Vagina (tissue), 2 donors: ENCODE measurements around the gene NINJ2.

ENCODE experiments used
- POLR2A ChIP-seq, 2 donors: fragments of 450-650 bp; IDR thresholded peaks; one replicate each; pipeline ENCODE4 v1.6.1; 2017; ENCODE audit warnings: antibody characterized with exemption in 2 of 2, mild to moderate bottlenecking in 2 of 2, moderate library complexity in 2 of 2
- POLR2AphosphoS5 ChIP-seq, 2 donors: sonication (generic); formaldehyde crosslinking; IDR thresholded peaks; one replicate each; pipeline ENCODE4 v1.9.0; 2017; ENCODE audit warnings: antibody characterized with exemption in 2 of 2, mild to moderate bottlenecking in 2 of 2, low read depth in 1 of 2; ENCODE audit not compliant: insufficient read depth in 1 of 2
- TF ChIP-seq, protein P1 (sequence below), 3 experiments: fragments of 450-650 bp in 2 of 3; fragments of 200-600 bp in 1 of 3; sonication (generic) in 1 of 3; IDR thresholded peaks; one replicate each; pipeline ENCODE4 v1.5.1; 2017 to 2019; ENCODE audit warnings: antibody characterized with exemption in 3 of 3, mild to moderate bottlenecking in 2 of 3, moderate library complexity in 2 of 3

DNA sequence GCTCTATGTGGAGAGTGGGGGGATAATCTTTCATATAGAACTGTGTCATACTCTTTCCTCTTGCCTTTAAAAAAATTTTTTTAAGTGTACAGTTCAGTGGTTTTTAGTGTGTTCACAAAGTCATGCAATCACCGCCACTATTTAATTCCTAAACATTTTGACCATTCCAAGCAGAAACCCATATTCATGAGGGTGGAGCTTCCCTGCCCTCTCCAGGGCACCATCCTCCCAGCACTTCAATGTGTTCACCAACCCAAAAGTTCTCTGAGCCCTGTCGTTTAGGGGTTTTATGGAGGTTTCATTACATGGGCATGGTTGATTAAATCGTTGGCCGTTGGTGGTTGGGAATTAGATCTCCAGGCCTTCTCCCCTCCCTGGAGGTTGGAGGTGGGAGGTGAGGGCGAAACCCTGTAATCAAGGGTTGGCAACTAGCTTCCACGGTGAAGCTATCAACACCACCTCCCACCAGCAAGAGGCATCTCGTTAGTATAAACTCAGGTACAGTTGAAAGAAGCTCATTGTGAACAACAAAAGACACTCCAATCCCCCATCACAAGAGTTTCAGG lies 46.3 kb upstream of the NINJ2 start:
- TF ChIP-seq POLR2AphosphoS5 (IDR thresholded peaks at IDR 0.05; ENCODE audit: insufficient read depth in 1 of 2, low read depth in 1 of 2) = no peak
- TF ChIP-seq, protein P1, sequence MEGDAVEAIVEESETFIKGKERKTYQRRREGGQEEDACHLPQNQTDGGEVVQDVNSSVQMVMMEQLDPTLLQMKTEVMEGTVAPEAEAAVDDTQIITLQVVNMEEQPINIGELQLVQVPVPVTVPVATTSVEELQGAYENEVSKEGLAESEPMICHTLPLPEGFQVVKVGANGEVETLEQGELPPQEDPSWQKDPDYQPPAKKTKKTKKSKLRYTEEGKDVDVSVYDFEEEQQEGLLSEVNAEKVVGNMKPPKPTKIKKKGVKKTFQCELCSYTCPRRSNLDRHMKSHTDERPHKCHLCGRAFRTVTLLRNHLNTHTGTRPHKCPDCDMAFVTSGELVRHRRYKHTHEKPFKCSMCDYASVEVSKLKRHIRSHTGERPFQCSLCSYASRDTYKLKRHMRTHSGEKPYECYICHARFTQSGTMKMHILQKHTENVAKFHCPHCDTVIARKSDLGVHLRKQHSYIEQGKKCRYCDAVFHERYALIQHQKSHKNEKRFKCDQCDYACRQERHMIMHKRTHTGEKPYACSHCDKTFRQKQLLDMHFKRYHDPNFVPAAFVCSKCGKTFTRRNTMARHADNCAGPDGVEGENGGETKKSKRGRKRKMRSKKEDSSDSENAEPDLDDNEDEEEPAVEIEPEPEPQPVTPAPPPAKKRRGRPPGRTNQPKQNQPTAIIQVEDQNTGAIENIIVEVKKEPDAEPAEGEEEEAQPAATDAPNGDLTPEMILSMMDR (IDR thresholded peaks at IDR 0.05) = no peak
- TF ChIP-seq POLR2A (IDR thresholded peaks at IDR 0.05) = no peak
